Measurements from ENCODE around the gene ALDH7A1. TPM values are rescaled to one million over a fixed set of nuclear protein-coding genes. Genes with fewer than 3 reads are reported as not detected.

ALDH7A1 gene
- total and polyA plus RNA-seq, 10 of the 15 experiments (the other 5 are each of a cell fraction or from before 2014, with no cell fraction given), result 0.18 to 1.0 (median 0.41) TPM; not detected in 1

DNA sequence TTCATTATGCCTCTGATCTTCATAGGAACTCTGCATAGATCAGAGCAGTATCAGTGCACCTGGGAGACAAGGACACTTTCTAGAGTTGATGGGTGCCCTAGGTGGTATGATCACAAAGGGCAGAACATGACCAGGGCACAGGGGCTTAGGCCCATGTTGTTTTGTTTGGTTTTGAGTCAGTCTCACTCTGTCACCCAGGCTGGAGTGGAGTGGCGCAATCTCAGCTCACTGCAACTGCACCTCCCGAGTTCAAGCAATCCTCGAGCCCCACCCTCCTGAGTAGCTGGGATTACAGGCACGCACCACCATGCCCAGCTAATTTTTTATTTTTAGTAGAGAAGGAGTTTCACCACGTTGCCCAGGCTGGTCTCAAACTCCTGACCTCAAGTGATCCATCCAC lies 17.6 kb downstream of the ALDH7A1 start:
- TF ChIP-seq NFYB (IDR thresholded peaks at IDR 0.05; ENCODE audit: insufficient read depth, low read depth, low read length) (no peak), ZSCAN29 (IDR thresholded peaks at IDR 0.05) (no peak), NFXL1 (IDR thresholded peaks at IDR 0.05; ENCODE audit: borderline replicate concordance) (no peak), KAT2A (conservative IDR thresholded peaks at IDR 0.05; ENCODE audit: control insufficient read depth, low read depth, low read length) (no peak), CHD2 (IDR thresholded peaks at IDR 0.05; ENCODE audit: borderline replicate concordance, low read depth, low read length) (no peak), CEBPB (IDR thresholded peaks at IDR 0.05; ENCODE audit: borderline replicate concordance in 1 of 2, low read depth in 2 of 2, low read length in 2 of 2) (no peak), HDAC2 (IDR thresholded peaks at IDR 0.05) (no peak), KDM1A (IDR thresholded peaks at IDR 0.05; ENCODE audit: borderline replicate concordance) (no peak), IKZF1 (conservative IDR thresholded peaks at IDR 0.05) (no peak), PAX8 (IDR thresholded peaks at IDR 0.05) (no peak), TAF1 (IDR thresholded peaks at IDR 0.05; ENCODE audit: borderline replicate concordance, low read depth, low read length) (no peak)
- TF ChIP-seq, protein P1, sequence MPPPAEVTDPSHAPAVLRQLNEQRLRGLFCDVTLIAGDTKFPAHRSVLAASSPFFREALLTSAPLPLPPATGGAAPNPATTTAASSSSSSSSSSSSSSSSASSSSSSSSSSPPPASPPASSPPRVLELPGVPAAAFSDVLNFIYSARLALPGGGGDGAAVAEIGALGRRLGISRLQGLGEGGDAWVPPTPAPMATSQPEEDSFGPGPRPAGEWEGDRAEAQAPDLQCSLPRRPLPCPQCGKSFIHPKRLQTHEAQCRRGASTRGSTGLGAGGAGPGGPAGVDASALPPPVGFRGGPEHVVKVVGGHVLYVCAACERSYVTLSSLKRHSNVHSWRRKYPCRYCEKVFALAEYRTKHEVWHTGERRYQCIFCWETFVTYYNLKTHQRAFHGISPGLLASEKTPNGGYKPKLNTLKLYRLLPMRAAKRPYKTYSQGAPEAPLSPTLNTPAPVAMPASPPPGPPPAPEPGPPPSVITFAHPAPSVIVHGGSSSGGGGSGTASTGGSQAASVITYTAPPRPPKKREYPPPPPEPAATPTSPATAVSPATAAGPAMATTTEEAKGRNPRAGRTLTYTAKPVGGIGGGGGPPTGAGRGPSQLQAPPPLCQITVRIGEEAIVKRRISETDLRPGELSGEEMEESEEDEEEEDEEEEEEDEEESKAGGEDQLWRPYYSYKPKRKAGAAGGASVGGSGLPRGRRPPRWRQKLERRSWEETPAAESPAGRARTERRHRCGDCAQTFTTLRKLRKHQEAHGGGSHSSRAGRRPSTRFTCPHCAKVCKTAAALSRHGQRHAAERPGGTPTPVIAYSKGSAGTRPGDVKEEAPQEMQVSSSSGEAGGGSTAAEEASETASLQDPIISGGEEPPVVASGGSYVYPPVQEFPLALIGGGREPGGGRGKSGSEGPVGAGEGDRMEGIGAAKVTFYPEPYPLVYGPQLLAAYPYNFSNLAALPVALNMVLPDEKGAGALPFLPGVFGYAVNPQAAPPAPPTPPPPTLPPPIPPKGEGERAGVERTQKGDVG (CRISPR knock-in tag; IDR thresholded peaks at IDR 0.05), result no peak
- TF ChIP-seq, protein P2, sequence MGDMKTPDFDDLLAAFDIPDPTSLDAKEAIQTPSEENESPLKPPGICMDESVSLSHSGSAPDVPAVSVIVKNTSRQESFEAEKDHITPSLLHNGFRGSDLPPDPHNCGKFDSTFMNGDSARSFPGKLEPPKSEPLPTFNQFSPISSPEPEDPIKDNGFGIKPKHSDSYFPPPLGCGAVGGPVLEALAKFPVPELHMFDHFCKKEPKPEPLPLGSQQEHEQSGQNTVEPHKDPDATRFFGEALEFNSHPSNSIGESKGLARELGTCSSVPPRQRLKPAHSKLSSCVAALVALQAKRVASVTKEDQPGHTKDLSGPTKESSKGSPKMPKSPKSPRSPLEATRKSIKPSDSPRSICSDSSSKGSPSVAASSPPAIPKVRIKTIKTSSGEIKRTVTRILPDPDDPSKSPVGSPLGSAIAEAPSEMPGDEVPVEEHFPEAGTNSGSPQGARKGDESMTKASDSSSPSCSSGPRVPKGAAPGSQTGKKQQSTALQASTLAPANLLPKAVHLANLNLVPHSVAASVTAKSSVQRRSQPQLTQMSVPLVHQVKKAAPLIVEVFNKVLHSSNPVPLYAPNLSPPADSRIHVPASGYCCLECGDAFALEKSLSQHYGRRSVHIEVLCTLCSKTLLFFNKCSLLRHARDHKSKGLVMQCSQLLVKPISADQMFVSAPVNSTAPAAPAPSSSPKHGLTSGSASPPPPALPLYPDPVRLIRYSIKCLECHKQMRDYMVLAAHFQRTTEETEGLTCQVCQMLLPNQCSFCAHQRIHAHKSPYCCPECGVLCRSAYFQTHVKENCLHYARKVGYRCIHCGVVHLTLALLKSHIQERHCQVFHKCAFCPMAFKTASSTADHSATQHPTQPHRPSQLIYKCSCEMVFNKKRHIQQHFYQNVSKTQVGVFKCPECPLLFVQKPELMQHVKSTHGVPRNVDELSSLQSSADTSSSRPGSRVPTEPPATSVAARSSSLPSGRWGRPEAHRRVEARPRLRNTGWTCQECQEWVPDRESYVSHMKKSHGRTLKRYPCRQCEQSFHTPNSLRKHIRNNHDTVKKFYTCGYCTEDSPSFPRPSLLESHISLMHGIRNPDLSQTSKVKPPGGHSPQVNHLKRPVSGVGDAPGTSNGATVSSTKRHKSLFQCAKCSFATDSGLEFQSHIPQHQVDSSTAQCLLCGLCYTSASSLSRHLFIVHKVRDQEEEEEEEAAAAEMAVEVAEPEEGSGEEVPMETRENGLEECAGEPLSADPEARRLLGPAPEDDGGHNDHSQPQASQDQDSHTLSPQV (IDR thresholded peaks at IDR 0.05), result no peak
- TF ChIP-seq, protein P3, sequence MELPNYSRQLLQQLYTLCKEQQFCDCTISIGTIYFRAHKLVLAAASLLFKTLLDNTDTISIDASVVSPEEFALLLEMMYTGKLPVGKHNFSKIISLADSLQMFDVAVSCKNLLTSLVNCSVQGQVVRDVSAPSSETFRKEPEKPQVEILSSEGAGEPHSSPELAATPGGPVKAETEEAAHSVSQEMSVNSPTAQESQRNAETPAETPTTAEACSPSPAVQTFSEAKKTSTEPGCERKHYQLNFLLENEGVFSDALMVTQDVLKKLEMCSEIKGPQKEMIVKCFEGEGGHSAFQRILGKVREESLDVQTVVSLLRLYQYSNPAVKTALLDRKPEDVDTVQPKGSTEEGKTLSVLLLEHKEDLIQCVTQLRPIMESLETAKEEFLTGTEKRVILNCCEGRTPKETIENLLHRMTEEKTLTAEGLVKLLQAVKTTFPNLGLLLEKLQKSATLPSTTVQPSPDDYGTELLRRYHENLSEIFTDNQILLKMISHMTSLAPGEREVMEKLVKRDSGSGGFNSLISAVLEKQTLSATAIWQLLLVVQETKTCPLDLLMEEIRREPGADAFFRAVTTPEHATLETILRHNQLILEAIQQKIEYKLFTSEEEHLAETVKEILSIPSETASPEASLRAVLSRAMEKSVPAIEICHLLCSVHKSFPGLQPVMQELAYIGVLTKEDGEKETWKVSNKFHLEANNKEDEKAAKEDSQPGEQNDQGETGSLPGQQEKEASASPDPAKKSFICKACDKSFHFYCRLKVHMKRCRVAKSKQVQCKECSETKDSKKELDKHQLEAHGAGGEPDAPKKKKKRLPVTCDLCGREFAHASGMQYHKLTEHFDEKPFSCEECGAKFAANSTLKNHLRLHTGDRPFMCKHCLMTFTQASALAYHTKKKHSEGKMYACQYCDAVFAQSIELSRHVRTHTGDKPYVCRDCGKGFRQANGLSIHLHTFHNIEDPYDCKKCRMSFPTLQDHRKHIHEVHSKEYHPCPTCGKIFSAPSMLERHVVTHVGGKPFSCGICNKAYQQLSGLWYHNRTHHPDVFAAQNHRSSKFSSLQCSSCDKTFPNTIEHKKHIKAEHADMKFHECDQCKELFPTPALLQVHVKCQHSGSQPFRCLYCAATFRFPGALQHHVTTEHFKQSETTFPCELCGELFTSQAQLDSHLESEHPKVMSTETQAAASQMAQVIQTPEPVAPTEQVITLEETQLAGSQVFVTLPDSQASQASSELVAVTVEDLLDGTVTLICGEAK (IDR thresholded peaks at IDR 0.05; ENCODE audit: borderline replicate concordance), result no peak
- 55% methylated on average over 5 of the region's 5 CpGs for WGBS (ENCODE audit: insufficient coverage, insufficient replicate concordance, low lambda C conversion rate, missing lambda C conversion rate)
- ChIA-PET RAD21 (ENCODE audit: unreplicated experiment) (no interaction called here), CTCF (no interaction called here), SMC1A (ENCODE audit: uncharacterized antibody, unreplicated experiment) (no interaction called here), POLR2A (no interaction called here)
- no peak for ATAC-seq
- no peaks in the 10 kb centered on the region for H3K79me2 ChIP-seq (ENCODE audit: control insufficient read depth, insufficient read depth, low read length)
- no peak overlapping the region for H3K4me3 ChIP-seq
- no TSS peak for BruUV-seq (replicated peaks)
- no peak overlapping the region for H2AFZ ChIP-seq (ENCODE audit: control insufficient read depth, low read depth, low read length)
- H3K27ac ChIP-seq (ENCODE audit: control insufficient read depth, insufficient read depth), result no peak overlapping the region
- H3K27me3 ChIP-seq (replicated peaks in 1 of 2; ENCODE audit: control insufficient read depth in 2 of 2, insufficient read depth in 2 of 2, low read length in 1 of 2), result no peaks in the 10 kb centered on the region
- in situ Hi-C loops (cut with MboI), result no loop called here
- DNase-seq (ENCODE audit: low read depth, low spot score), result no peak
- H3K9ac ChIP-seq (ENCODE audit: control insufficient read depth, insufficient read depth, low read length), result no peak overlapping the region
- H3K9me3 ChIP-seq (replicated peaks; ENCODE audit: control insufficient read depth, insufficient read depth, low read length), result no peaks in the 10 kb centered on the region
- FAIRE-seq, result no peak
- no peaks in the 10 kb centered on the region for H3K4me1 ChIP-seq (ENCODE audit: control insufficient read depth, insufficient read depth, low read length)
- no peaks in the 10 kb centered on the region for H3K36me3 ChIP-seq (ENCODE audit: control insufficient read depth in 2 of 2, insufficient read depth in 2 of 2, low read length in 1 of 2)
- no peak overlapping the region for H3K4me2 ChIP-seq (ENCODE audit: control insufficient read depth, insufficient read depth)
- H4K20me1 ChIP-seq (ENCODE audit: control insufficient read depth, insufficient read depth), result no peaks in the 10 kb centered on the region
- intact Hi-C loops (cut with micrococcal nuclease; ENCODE audit: unreplicated experiment), result no loop called here
